Measurements from ENCODE around the gene CYLD.

CYLD gene

DNA sequence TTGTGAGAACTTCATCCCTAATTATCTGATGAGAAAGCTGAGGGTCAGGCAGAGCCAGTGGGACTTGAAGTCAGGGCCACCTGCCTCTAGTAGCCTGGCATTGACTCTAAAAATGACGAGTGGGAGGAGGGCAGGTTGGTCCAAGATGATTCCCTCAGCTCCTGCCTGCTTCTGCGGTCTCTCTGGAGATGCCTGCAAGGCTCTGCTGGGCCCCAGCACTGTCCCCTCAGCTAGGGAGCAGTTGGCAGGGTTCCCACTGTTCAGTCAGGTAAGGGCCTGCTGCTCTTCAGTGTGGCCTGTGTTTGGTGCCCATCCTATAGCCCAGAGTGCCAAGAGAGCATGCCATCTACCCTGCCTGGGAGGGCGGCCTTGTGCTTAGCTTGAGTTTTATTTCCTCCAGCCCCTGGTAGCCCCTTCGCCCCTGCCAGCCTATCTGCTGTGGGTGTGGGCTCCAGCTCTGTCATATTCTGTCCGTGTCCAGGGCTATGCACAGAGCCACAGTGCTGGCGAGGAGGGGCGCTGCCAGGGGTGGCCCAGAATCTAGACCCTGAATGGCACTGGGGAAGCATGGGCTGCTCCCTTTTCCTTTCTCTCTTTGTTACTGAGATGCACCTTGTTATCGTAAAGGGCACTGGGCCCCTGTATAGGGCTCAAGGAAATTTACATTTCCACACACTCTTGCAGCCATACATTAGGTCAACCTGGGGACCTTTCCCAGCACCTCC is 68.5 kb downstream of the CYLD start:
- H3K4me1 ChIP-seq = peaks cover 43% of the 10 kb centered on the region
- no peak overlapping the region for H3K9ac ChIP-seq
- H3K4me2 ChIP-seq = peak overlapping the region; percentile 73

DNA sequence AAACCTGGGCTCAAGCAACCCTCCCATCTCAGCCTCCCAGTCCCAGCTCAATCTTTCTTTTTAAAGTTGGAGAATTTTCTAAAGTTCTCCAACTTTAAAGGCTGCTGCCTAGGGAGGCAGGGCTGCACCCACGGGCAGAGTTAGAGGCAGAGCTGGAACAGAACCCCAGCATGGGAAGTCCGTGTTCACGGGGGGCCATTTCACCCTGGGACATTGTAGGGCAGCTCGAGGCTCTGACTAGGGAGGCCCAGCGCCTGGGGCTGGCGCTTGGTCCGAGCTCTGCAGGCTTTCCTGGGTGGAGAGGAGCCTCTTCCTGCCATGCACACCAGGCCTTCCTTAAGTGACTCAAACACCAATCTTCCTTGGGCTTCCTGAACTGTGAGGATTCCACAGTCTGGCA is 70.2 kb downstream of the CYLD start:
- no peak for TF ChIP-seq Cebpa-rat (IDR thresholded peaks at IDR 0.05)
- Histone ChIP-seq H3K4me1 (peaks cover 32% of the 10 kb centered on the region), H3K27me3 (no peaks in the 10 kb centered on the region), H3K36me3 (no peaks in the 10 kb centered on the region), H4K20me1 (peaks cover 17% of the 10 kb centered on the region), H3K9ac (no peak overlapping the region), H3K4me2 (no peak overlapping the region), H3K9me3 (no peaks in the 10 kb centered on the region), H3K4me3 (no peak overlapping the region), H3K27ac (no peak overlapping the region)

More for the DNA sequence above, 68.5 kb downstream of the CYLD start:
- Histone ChIP-seq H3K27ac (no peak overlapping the region), H3K36me3 (no peaks in the 10 kb centered on the region), H4K20me1 (peaks cover 21% of the 10 kb centered on the region), H3K4me3 (no peak overlapping the region), H3K27me3 (no peaks in the 10 kb centered on the region), H3K9me3 (no peaks in the 10 kb centered on the region)
- no peak for TF ChIP-seq Cebpa-rat (IDR thresholded peaks at IDR 0.05)

GRCh38 chr16:50812876-50813466 is 71.1 kb downstream of the CYLD start:
- Histone ChIP-seq H3K4me3 (no peak overlapping the region), H3K4me2 (no peak overlapping the region), H3K27me3 (no peaks in the 10 kb centered on the region), H4K20me1 (peaks cover 8% of the 10 kb centered on the region; the same call in 1 of the 2 replicates), H3K36me3 (no peaks in the 10 kb centered on the region), H3K27ac (no peak overlapping the region), H3K4me1 (peaks cover 23% of the 10 kb centered on the region), H3K9ac (no peak overlapping the region), H3K9me3 (no peaks in the 10 kb centered on the region)
- no peak for TF ChIP-seq Cebpa-rat (IDR thresholded peaks at IDR 0.05)

GRCh38 chr16:50814052-50814451 is 72.2 kb downstream of the CYLD start:
- no peaks in the 10 kb centered on the region for H3K27me3 ChIP-seq

GRCh38 chr16:50814541-50814940 is 72.7 kb downstream of the CYLD start:
- no peaks in the 10 kb centered on the region for H3K36me3 ChIP-seq
- H3K27me3 ChIP-seq = no peaks in the 10 kb centered on the region
- no peaks in the 10 kb centered on the region for H4K20me1 ChIP-seq
- H3K4me3 ChIP-seq = no peak overlapping the region
- no peaks in the 10 kb centered on the region for H3K9me3 ChIP-seq
- no peak overlapping the region for H3K4me2 ChIP-seq
- H3K27ac ChIP-seq = no peak overlapping the region
- peaks cover 7% of the 10 kb centered on the region for H3K4me1 ChIP-seq
- TF ChIP-seq Cebpa-rat (IDR thresholded peaks at IDR 0.05) = no peak
- H3K9ac ChIP-seq = no peak overlapping the region

More at GRCh38 chr16:50814052-50814451, 72.2 kb downstream of the CYLD start:
- Histone ChIP-seq H3K4me3 (no peak overlapping the region), H3K36me3 (no peaks in the 10 kb centered on the region), H3K4me1 (peaks cover 12% of the 10 kb centered on the region), H3K4me2 (no peak overlapping the region), H3K27ac (no peak overlapping the region), H4K20me1 (peaks cover 4% of the 10 kb centered on the region; the same call in 1 of the 2 replicates), H3K9ac (no peak overlapping the region), H3K9me3 (no peaks in the 10 kb centered on the region)
- no peak for TF ChIP-seq Cebpa-rat (IDR thresholded peaks at IDR 0.05)

GRCh38 chr16:50815382-50815781 is 73.5 kb downstream of the CYLD start:
- H3K36me3 ChIP-seq = no peaks in the 10 kb centered on the region
- no peak overlapping the region for H3K4me3 ChIP-seq
- H3K9ac ChIP-seq = no peak overlapping the region
- no peaks in the 10 kb centered on the region for H3K9me3 ChIP-seq
- no peak overlapping the region for H3K27ac ChIP-seq
- H3K4me1 ChIP-seq = no peaks in the 10 kb centered on the region
- no peaks in the 10 kb centered on the region for H4K20me1 ChIP-seq
- TF ChIP-seq Cebpa-rat (IDR thresholded peaks at IDR 0.05) = no peak
- no peaks in the 10 kb centered on the region for H3K27me3 ChIP-seq
- H3K4me2 ChIP-seq = no peak overlapping the region

DNA sequence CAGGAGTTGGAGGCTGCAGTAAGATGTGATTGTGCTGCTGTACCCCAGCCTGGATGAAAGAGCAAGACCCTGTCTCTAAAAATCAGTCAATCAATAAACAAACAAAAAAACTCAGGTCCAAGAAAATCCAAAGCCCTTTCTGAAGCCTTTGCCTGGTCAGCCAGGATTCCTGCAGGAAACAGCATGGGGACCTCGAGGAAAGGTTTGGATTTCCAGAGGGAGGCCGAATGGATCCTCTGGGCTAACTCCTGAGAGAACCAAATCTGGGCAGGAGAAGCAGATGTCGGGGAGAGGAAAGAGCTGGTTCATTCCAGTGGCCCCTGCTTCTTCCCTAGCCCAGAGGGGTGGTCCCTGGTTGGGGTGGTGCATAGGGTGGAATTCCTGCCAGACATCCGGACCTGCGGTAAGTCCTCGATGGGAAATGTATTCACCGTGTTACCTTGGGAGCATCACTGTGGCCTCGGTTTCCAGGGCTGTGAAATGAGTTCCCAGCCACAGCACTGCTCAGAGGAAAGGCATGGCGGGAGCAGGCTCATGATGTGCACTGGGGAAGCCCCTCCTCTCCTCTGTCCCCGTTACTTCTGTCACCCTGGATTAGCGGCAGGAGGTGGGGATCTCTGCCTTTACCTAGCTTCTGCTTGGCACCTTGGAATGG is 75.1 kb downstream of the CYLD start:
- Histone ChIP-seq H3K36me3 (no peaks in the 10 kb centered on the region), H4K20me1 (no peaks in the 10 kb centered on the region), H3K27me3 (no peaks in the 10 kb centered on the region), H3K4me3 (no peak overlapping the region), H3K9me3 (no peaks in the 10 kb centered on the region), H3K9ac (no peak overlapping the region), H3K4me2 (no peak overlapping the region), H3K4me1 (no peaks in the 10 kb centered on the region), H3K27ac (no peak overlapping the region)
- no peak for TF ChIP-seq Cebpa-rat (IDR thresholded peaks at IDR 0.05)

DNA sequence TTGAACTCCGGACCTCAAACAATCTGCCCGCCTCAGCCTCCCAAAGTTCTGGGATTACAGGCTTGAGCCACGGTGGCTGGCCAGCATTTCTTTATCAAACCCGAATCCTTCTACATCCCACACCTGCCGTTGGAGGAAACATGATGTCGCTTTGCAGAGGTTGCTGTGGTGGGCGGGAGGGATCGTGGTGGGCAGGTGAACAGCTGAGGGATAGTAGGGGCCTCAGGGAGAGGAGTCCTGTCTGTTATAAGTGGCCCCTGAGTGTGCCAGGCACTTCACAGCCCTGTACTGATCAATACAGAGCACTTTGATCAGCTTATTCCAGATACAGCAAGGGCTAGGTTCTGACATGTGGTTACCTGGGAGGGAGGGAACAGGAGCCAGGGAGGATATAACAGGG is 76.5 kb downstream of the CYLD start:
- Histone ChIP-seq H3K9me3 (no peaks in the 10 kb centered on the region), H3K4me3 (no peak overlapping the region), H4K20me1 (no peaks in the 10 kb centered on the region), H3K27ac (no peak overlapping the region), H3K4me1 (no peaks in the 10 kb centered on the region), H3K36me3 (no peaks in the 10 kb centered on the region), H3K27me3 (no peaks in the 10 kb centered on the region), H3K9ac (no peak overlapping the region), H3K4me2 (no peak overlapping the region)
- no peak for TF ChIP-seq Cebpa-rat (IDR thresholded peaks at IDR 0.05)

DNA sequence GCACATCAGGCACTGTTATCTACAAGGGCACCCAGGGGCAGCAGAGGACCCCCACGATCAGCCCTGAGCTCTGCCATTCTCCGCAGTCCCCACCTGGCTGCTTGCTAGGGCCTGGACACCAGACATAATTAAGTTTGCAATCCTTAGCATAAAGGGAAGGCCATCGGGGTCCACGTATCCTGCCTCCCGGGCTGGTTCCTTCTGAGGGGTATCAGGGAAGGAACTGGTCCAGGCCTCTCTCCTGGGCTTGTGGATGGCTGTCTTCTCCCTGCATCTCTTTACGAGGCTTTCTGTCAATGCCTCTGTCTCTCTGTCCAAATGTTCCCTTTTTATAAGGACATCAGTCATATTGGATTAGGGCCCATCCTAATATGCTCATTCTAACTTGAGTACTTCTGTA is 77.8 kb downstream of the CYLD start:
- Histone ChIP-seq H3K4me3 (no peak overlapping the region), H3K4me1 (no peaks in the 10 kb centered on the region), H4K20me1 (no peaks in the 10 kb centered on the region), H3K36me3 (no peaks in the 10 kb centered on the region), H3K27ac (no peak overlapping the region), H3K9me3 (no peaks in the 10 kb centered on the region), H3K9ac (no peak overlapping the region), H3K4me2 (no peak overlapping the region), H3K27me3 (no peaks in the 10 kb centered on the region)
- no peak for TF ChIP-seq Cebpa-rat (IDR thresholded peaks at IDR 0.05)

- H3K27me3 ChIP-seq = no peaks in the 10 kb centered on the region
- no peaks in the 10 kb centered on the region for H3K36me3 ChIP-seq
- no peaks in the 10 kb centered on the region for H3K4me1 ChIP-seq
- no peak for TF ChIP-seq Cebpa-rat (IDR thresholded peaks at IDR 0.05)
- H3K27ac ChIP-seq = no peak overlapping the region
- H3K9me3 ChIP-seq = no peaks in the 10 kb centered on the region
- H4K20me1 ChIP-seq = no peaks in the 10 kb centered on the region
- no peak overlapping the region for H3K4me2 ChIP-seq
- no peak overlapping the region for H3K4me3 ChIP-seq
- no peak overlapping the region for H3K9ac ChIP-seq
Observed at GRCh38 chr16:50820225-50820624, 78.3 kb downstream of the CYLD start.
